Hematopoietic multipotent progenitor cell treated with erythropoietin and hydrocortisone succinate and interleukin-3 and kit ligand, for 8 days (in vitro differentiated cells): ENCODE measurements around the gene ARMC8.
A peak's percentile ranks its signal among the peaks of the same experiment; 100 is the strongest.

ENCODE experiments used
- DNase-seq: peaks from one replicate; pipeline ENCODE4 v3.0.0-alpha.2; 2015

The ARMC8 gene

GRCh38 chr3:138199851-138200250 lies 12.8 kb downstream of the ARMC8 start:
- DNase-seq, result peak; percentile 97

- DNase-seq, result peak; percentile 82
These were observed 13.3 kb downstream of the ARMC8 start for GRCh38 chr3:138200424-138200823.

GRCh38 chr3:138202945-138203701 lies 16.0 kb downstream of the ARMC8 start:
- DNase-seq, result peak; percentile 45

GRCh38 chr3:138203938-138204337 lies 16.8 kb downstream of the ARMC8 start:
- no peak for DNase-seq

GRCh38 chr3:138205527-138205926 lies 18.4 kb downstream of the ARMC8 start:
- DNase-seq, result no peak

GRCh38 chr3:138206196-138206595 lies 19.1 kb downstream of the ARMC8 start:
- no peak for DNase-seq

GRCh38 chr3:138210528-138210927 lies 23.4 kb downstream of the ARMC8 start:
- DNase-seq, result no peak

- DNase-seq, result no peak
These were observed 26.4 kb downstream of the ARMC8 start for GRCh38 chr3:138213398-138214085.

GRCh38 chr3:138219255-138219654 lies 32.2 kb downstream of the ARMC8 start:
- no peak for DNase-seq

GRCh38 chr3:138220242-138220641 lies 33.1 kb downstream of the ARMC8 start:
- no peak for DNase-seq

GRCh38 chr3:138220788-138221187 lies 33.7 kb downstream of the ARMC8 start:
- DNase-seq, result no peak

- DNase-seq, result no peak
These were observed 35.2 kb downstream of the ARMC8 start for GRCh38 chr3:138222131-138222941.

GRCh38 chr3:138222942-138223287 lies 35.8 kb downstream of the ARMC8 start:
- no peak for DNase-seq

GRCh38 chr3:138227650-138228049 lies 40.5 kb downstream of the ARMC8 start:
- DNase-seq, result no peak

GRCh38 chr3:138230525-138230924 lies 43.4 kb downstream of the ARMC8 start:
- no peak for DNase-seq

GRCh38 chr3:138232705-138233364 lies 45.7 kb downstream of the ARMC8 start:
- no peak for DNase-seq

GRCh38 chr3:138234401-138235179 lies 47.5 kb downstream of the ARMC8 start:
- no peak for DNase-seq

- DNase-seq, result no peak
These were observed 51.6 kb downstream of the ARMC8 start for GRCh38 chr3:138238711-138239110.

- DNase-seq, result no peak
These were observed 54.0 kb downstream of the ARMC8 start for GRCh38 chr3:138241061-138241460.

- peak; percentile 73 for DNase-seq
These were observed 54.6 kb downstream of the ARMC8 start for GRCh38 chr3:138241676-138242075.

- no peak for DNase-seq
These were observed 55.4 kb downstream of the ARMC8 start for GRCh38 chr3:138242466-138242865.

- DNase-seq, result no peak
These were observed 57.9 kb downstream of the ARMC8 start for GRCh38 chr3:138245026-138245425.
